Ascending aorta (tissue), 2 donors: Measurements from ENCODE around the gene B3GLCT. TPM values are rescaled to one million over a fixed set of nuclear protein-coding genes. Genes with fewer than 3 reads are reported as not detected.

Source experiments
- DNase-seq, 2 donors: peaks; one replicate each; pipeline ENCODE4 v3.0.0-alpha.2; 2019; ENCODE audit warnings: low spot score in 2 of 2
- H3K27ac ChIP-seq, 2 donors: fragments of 200-600 bp; sonication (generic); one replicate each; pipeline ENCODE4 v1.5.1; 2016 to 2017; ENCODE audit warnings: mild to moderate bottlenecking in 1 of 2
- H3K27me3 ChIP-seq: fragments of 200-600 bp; sonication (generic); one replicate; pipeline ENCODE4 v1.5.1; 2017
- H3K36me3 ChIP-seq, 2 donors: fragments of 200-600 bp; sonication (generic); one replicate each; pipeline ENCODE4 v1.5.1; 2016
- H3K4me1 ChIP-seq, 2 donors: fragments of 200-600 bp; sonication (generic); one replicate each; pipeline ENCODE4 v1.5.1; 2016 to 2017; ENCODE audit warnings: mild to moderate bottlenecking in 1 of 2
- H3K4me3 ChIP-seq, 2 donors: fragments of 200-600 bp; sonication (generic); one replicate each; pipeline ENCODE4 v1.5.1; 2016 to 2017; ENCODE audit warnings: mild to moderate bottlenecking in 1 of 2
- H3K9me3 ChIP-seq, 2 donors: fragments of 200-600 bp; sonication (generic); one replicate each; pipeline ENCODE4 v1.5.1; 2016
- CTCF ChIP-seq, 3 experiments: fragments of 200-600 bp in 2 of 3; fragments of 450-650 bp in 1 of 3; sonication (generic) in 2 of 3; IDR thresholded peaks; one replicate each; pipeline ENCODE4 v1.5.1; 2016 to 2019; ENCODE audit warnings: antibody characterized with exemption in 3 of 3, mild to moderate bottlenecking in 1 of 3, moderate library complexity in 1 of 3
- intact Hi-C: fragments of 100-400 bp; cut with DNase I; formaldehyde crosslinking; loops from one replicate; pipeline ENCODE4 v1.15.1; 2023
- total RNA-seq: library from RNA; depleted of rRNA; stranded (reverse); fragments of >200 nt; gene quantifications from one replicate; pipeline ENCODE4 v1.1.0, GENCODE V29; 2016

The B3GLCT gene
- total RNA-seq, 1 donor from 2014 or later: 8.8 TPM

- intact Hi-C loops: no loop called here
- Histone ChIP-seq H3K4me1 (no peaks in the 10 kb centered on the region), H3K9me3 (no peaks in the 10 kb centered on the region), H3K27ac (no peak overlapping the region), H3K4me3 (no peak overlapping the region), H3K27me3 (no peaks in the 10 kb centered on the region), H3K36me3 (no peaks in the 10 kb centered on the region)
- DNase-seq: no peak
- TF ChIP-seq CTCF (IDR thresholded peaks at IDR 0.05): no peak
Measured at GRCh38 chr13:31377946-31378345, 178.2 kb downstream of the B3GLCT start.

GRCh38 chr13:31380715-31381114, 180.9 kb downstream of the B3GLCT start:
- Histone ChIP-seq H3K27ac (no peak overlapping the region), H3K27me3 (no peaks in the 10 kb centered on the region), H3K4me3 (no peak overlapping the region), H3K4me1 (no peaks in the 10 kb centered on the region), H3K9me3 (no peaks in the 10 kb centered on the region), H3K36me3 (no peaks in the 10 kb centered on the region)
- TF ChIP-seq CTCF (IDR thresholded peaks at IDR 0.05): no peak
- DNase-seq: no peak
- intact Hi-C loops: no loop called here

Other genes with a start within 250 kb of the B3GLCT start
- 20.6 TPM for gene HSPH1, start 38.1 kb upstream of the B3GLCT start, total RNA-seq